T-helper 17 cell (primary cell): ENCODE data around the gene FOXD4L1. TPM values are rescaled to one million over a fixed set of nuclear protein-coding genes. Genes with fewer than 3 reads are reported as not detected.
"Not testable (repeated sequence)": the region's sequence is repeated elsewhere in the genome, so short reads cannot be mapped to it uniquely, and the experiment has no call there.

Experiments used
- ATAC-seq: fragments of 150-1000 bp; cut with Tn5 transposase; 2 replicates; pipeline ENCODE4 v1.10.0; 2021; ENCODE audit warnings: mild to moderate bottlenecking, moderate library complexity
- DNase-seq, 3 donors: peaks; one replicate each; pipeline versions ENCODE4 v3.0.0 to v3.0.0-alpha.2; 2020 to 2021
- H3K9me3 ChIP-seq: one replicate; pipeline ENCODE4 v1.7.0; 2013; ENCODE audit warnings: low read length, mild to moderate bottlenecking; ENCODE audit not compliant: control insufficient read depth, poor library complexity, severe bottlenecking
- H3K27ac Mint-ChIP-seq: one replicate; pipeline ENCODE4 v1.8.0; 2022; ENCODE audit warnings: mild to moderate bottlenecking, moderate library complexity, mixed read lengths
- H3K27me3 Mint-ChIP-seq: one replicate; pipeline ENCODE4 v1.8.0; 2022; ENCODE audit warnings: mixed read lengths
- H3K36me3 Mint-ChIP-seq: one replicate; pipeline ENCODE4 v1.8.0; 2022; ENCODE audit warnings: low read depth, mixed read lengths
- H3K4me1 Mint-ChIP-seq: one replicate; pipeline ENCODE4 v1.8.0; 2022; ENCODE audit warnings: mild to moderate bottlenecking, mixed read lengths
- H3K4me3 Mint-ChIP-seq: one replicate; pipeline ENCODE4 v1.8.0; 2022; ENCODE audit warnings: mild to moderate bottlenecking, moderate library complexity, mixed read lengths
- total RNA-seq, 4 donors: library from RNA in 2 of 4; stranded (reverse) in 2 of 4; gene quantifications; one replicate each; pipeline ENCODE4 v1.2.3 and lab custom pipeline; 2022 to 2026

Gene FOXD4L1
- total RNA-seq, 2 donors from 2014 or later = 0.10 TPM; not detected in 1

GRCh38 chr2:113540834-113541203, 42.4 kb downstream of the FOXD4L1 start:
- ATAC-seq, H3K27me3 Mint-ChIP-seq, DNase-seq, H3K4me1 Mint-ChIP-seq, H3K27ac Mint-ChIP-seq, H3K9me3 ChIP-seq, H3K36me3 Mint-ChIP-seq: not testable (repeated sequence)
- peak overlapping the region; percentile 75 for H3K4me3 Mint-ChIP-seq

- H3K36me3 Mint-ChIP-seq, H3K27ac Mint-ChIP-seq, H3K4me1 Mint-ChIP-seq, H3K9me3 ChIP-seq, H3K27me3 Mint-ChIP-seq: not testable (repeated sequence)
- DNase-seq (peak in 2 of 3 donors; percentile 11), ATAC-seq (peak; percentile 70)
- peak overlapping the region; percentile 75 for H3K4me3 Mint-ChIP-seq
These were observed 42.9 kb downstream of the FOXD4L1 start for GRCh38 chr2:113541204-113541975.

DNA sequence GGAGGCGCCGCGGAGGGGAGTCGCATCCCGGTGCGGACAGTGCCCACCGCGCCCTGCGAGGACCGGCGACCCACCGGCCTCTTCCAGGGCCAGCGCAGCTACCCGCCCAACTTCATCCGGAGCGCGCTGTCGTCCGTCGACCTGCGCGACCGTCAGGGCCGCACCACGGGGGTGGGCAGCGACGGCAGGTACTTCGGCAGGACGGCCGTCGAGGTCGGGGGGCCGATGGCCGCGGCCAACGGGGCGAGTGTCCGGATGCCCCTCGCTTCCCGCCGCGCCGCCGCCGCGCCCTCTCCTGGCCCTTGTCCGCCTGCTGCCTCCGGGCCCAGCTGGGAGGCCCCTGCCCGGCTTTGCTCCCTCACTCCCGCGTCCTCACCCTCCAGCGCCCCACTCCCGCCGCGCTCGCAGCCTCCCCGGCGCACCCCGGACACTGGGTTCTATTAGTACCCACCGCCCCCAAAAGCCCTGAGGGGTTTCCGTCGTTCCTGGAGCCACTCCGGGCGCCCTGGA, 43.6 kb downstream of the FOXD4L1 start:
- peak overlapping the region; percentile 81 for H3K4me3 Mint-ChIP-seq
- H3K27me3 Mint-ChIP-seq, H3K9me3 ChIP-seq, H3K4me1 Mint-ChIP-seq, DNase-seq, H3K36me3 Mint-ChIP-seq, H3K27ac Mint-ChIP-seq: not testable (repeated sequence)
- peak; percentile 33 for ATAC-seq

DNA sequence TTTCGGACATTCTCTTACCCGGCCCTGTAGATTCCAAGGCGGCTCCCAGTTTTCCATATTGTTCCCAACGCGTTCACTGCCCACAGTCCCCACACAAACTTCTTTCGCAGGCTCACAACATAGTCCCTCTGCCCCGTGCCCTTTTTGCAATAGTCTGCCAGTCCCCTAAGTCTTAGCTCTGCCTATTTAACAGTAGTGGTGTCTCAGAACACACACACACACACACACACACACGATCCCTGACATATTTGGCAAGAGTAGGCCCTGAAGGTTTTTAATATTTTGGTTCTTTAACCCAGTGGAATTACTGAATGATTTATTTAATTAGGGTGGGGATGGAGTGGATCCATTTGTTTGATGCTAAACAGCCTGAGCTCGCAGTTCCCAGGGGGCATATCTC, 44.1 kb downstream of the FOXD4L1 start:
- H3K4me3 Mint-ChIP-seq = peak overlapping the region; percentile 81
- H3K9me3 ChIP-seq, ATAC-seq, H3K27me3 Mint-ChIP-seq, H3K4me1 Mint-ChIP-seq, DNase-seq, H3K27ac Mint-ChIP-seq, H3K36me3 Mint-ChIP-seq: not testable (repeated sequence)

Other genes with a start within 250 kb of the FOXD4L1 start
- 1 to 10 TPM in 1 of 2 donors, under 1 TPM in 1; 0.21 to 1.4 TPM for gene PAX8, start 219.7 kb upstream of the FOXD4L1 start, total RNA-seq
- 10 to 100 TPM; 33.3 to 35.6 TPM for gene ZNG1B, start 61.0 kb upstream of the FOXD4L1 start, total RNA-seq
- gene RABL2A, start 128.6 kb downstream of the FOXD4L1 start, total RNA-seq = 10 to 100 TPM; 14.9 to 18.8 TPM